Endodermal cell (in vitro differentiated cells): ENCODE data around the gene DOCK2. TPM values are rescaled to one million over a fixed set of nuclear protein-coding genes. Genes with fewer than 3 reads are reported as not detected.

Experiments used
- DNase-seq: peaks from one replicate; pipeline ENCODE4 v3.0.0-alpha.2; 2017
- H3K27ac ChIP-seq: 2 replicates; pipeline ENCODE4 v1.5.1; 2013; ENCODE audit warnings: mild to moderate bottlenecking, low read depth, low read length, moderate library complexity
- H3K27me3 ChIP-seq: 2 replicates; pipeline ENCODE4 v1.6.1; 2013; ENCODE audit warnings: mild to moderate bottlenecking, low read length, moderate library complexity; ENCODE audit not compliant: insufficient read depth, control insufficient read depth, poor library complexity, severe bottlenecking
- H3K36me3 ChIP-seq: 2 replicates; pipeline ENCODE4 v1.7.0; 2013; ENCODE audit warnings: mild to moderate bottlenecking, low read length, moderate library complexity; ENCODE audit not compliant: control insufficient read depth, insufficient read depth
- H3K4me1 ChIP-seq: one replicate; pipeline ENCODE4 v1.7.0; 2013; ENCODE audit warnings: low read length; ENCODE audit not compliant: control insufficient read depth, insufficient read depth
- H3K4me3 ChIP-seq: 2 replicates; pipeline ENCODE4 v1.5.1; 2013; ENCODE audit warnings: mild to moderate bottlenecking, low read length, moderate library complexity
- H3K9ac ChIP-seq: 2 replicates; pipeline ENCODE4 v1.6.1; 2013; ENCODE audit warnings: mild to moderate bottlenecking, low read length, moderate library complexity; ENCODE audit not compliant: poor library complexity, severe bottlenecking; ENCODE audit errors: extremely low read depth
- H3K9me3 ChIP-seq: 2 replicates; pipeline ENCODE4 v1.6.1; 2013; ENCODE audit warnings: mild to moderate bottlenecking, low read length, moderate library complexity; ENCODE audit not compliant: control insufficient read depth
- H3K27ac Mint-ChIP-seq: 2 replicates; pipeline ENCODE4 v1.8.0; 2020; ENCODE audit warnings: mixed read lengths
- H3K27me3 Mint-ChIP-seq: 2 replicates; pipeline ENCODE4 v1.8.0; 2021; ENCODE audit warnings: mild to moderate bottlenecking, mixed read lengths; ENCODE audit not compliant: insufficient read depth
- H3K36me3 Mint-ChIP-seq: 2 replicates; pipeline ENCODE4 v1.8.0; 2020; ENCODE audit warnings: low read depth, mixed read lengths
- H3K4me1 Mint-ChIP-seq: 2 replicates; pipeline ENCODE4 v1.8.0; 2020; ENCODE audit warnings: mixed read lengths
- H3K4me3 Mint-ChIP-seq: 2 replicates; pipeline ENCODE4 v1.8.0; 2020; ENCODE audit warnings: mild to moderate bottlenecking, moderate library complexity, mixed read lengths
- H3K9me3 Mint-ChIP-seq: 2 replicates; pipeline ENCODE4 v1.8.0; 2020; ENCODE audit warnings: mild to moderate bottlenecking, mixed read lengths
- WGBS, 2 experiments: methylation state at CpG; one replicate each; pipeline versions ENCODE4 v1.1.5 to v1.1.7; 2013; ENCODE audit warnings: missing lambda C conversion rate in 2 of 2, mixed read lengths in 1 of 2; ENCODE audit not compliant: insufficient coverage in 1 of 2, insufficient read length in 1 of 2; 5-methylcytosine and 5-hydroxymethylcytosine counted together
- total RNA-seq, 2 donors: library from RNA; stranded (reverse); fragmentation: NEBNext Ultra II Directional in 1 of 2; extraction: Animal tissue kit (Norgen Biotek cat#: 25700) in 1 of 2; gene quantifications; 2 replicates in 1 of 2; 3 replicates in 1 of 2; pipeline ENCODE4 v1.2.1, GENCODE V29; 2021
- TF ChIP-seq, protein P1 (sequence below): fragments of 200-600 bp; sonication (generic); conservative IDR thresholded peaks from 2 replicates; pipeline ENCODE4 v1.5.0; 2021; ENCODE audit warnings: antibody characterized with exemption, mild to moderate bottlenecking

Gene DOCK2
- total RNA-seq, 2 donors from 2014 or later: 2.6 to 3.9 TPM

DNA sequence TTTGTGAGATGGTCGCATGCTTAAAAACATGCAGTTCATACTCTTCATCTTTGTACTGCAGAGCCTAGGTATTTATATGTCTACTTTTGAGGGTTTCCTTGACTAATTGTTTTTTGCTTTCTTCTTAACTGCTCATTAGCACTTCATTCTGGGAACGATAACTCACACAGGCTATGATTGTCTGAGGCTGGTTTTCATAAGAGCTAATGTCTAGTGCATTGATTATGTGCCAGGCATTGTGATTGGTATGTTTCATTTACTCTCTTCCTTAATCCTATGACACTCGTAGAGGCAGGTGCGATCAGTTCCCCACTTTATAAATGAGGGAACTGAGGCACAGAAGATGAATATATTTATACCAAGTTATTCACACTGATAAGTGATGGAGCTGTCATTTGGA is 249.6 kb downstream of the DOCK2 start:
- Mint-ChIP-seq H3K27me3 (peaks cover 28% of the 10 kb centered on the region), H3K36me3 (no peaks in the 10 kb centered on the region), H3K4me3 (no peak overlapping the region), H3K4me1 (peaks cover 9% of the 10 kb centered on the region), H3K27ac (no peak overlapping the region), H3K9me3 (no peaks in the 10 kb centered on the region)
- no peak for DNase-seq
- no peak overlapping the region for H3K9ac ChIP-seq
- H3K36me3 ChIP-seq: no peaks in the 10 kb centered on the region
- H3K4me3 ChIP-seq: no peak overlapping the region
- no peaks in the 10 kb centered on the region for H3K9me3 ChIP-seq
- H3K4me1 ChIP-seq: no peaks in the 10 kb centered on the region
- TF ChIP-seq, protein P1, sequence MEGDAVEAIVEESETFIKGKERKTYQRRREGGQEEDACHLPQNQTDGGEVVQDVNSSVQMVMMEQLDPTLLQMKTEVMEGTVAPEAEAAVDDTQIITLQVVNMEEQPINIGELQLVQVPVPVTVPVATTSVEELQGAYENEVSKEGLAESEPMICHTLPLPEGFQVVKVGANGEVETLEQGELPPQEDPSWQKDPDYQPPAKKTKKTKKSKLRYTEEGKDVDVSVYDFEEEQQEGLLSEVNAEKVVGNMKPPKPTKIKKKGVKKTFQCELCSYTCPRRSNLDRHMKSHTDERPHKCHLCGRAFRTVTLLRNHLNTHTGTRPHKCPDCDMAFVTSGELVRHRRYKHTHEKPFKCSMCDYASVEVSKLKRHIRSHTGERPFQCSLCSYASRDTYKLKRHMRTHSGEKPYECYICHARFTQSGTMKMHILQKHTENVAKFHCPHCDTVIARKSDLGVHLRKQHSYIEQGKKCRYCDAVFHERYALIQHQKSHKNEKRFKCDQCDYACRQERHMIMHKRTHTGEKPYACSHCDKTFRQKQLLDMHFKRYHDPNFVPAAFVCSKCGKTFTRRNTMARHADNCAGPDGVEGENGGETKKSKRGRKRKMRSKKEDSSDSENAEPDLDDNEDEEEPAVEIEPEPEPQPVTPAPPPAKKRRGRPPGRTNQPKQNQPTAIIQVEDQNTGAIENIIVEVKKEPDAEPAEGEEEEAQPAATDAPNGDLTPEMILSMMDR: no peak
- 98% methylated on average over 4 of the region's 4 CpGs; no CpG with 5 or more reads in 1 of the 2 experiments for WGBS, 2 experiments
- no peaks in the 10 kb centered on the region for H3K27me3 ChIP-seq
- H3K27ac ChIP-seq: no peak overlapping the region

GRCh38 chr5:169889572-169889971 is 252.5 kb downstream of the DOCK2 start:
- Histone ChIP-seq H3K27ac (no peak overlapping the region), H3K4me1 (no peaks in the 10 kb centered on the region), H3K9me3 (no peaks in the 10 kb centered on the region), H3K9ac (no peak overlapping the region), H3K36me3 (no peaks in the 10 kb centered on the region), H3K27me3 (no peaks in the 10 kb centered on the region), H3K4me3 (no peak overlapping the region)
- Mint-ChIP-seq H3K36me3 (no peaks in the 10 kb centered on the region), H3K4me1 (no peaks in the 10 kb centered on the region), H3K9me3 (no peaks in the 10 kb centered on the region), H3K4me3 (no peak overlapping the region), H3K27ac (no peak overlapping the region), H3K27me3 (peaks cover 41% of the 10 kb centered on the region)
- DNase-seq: no peak
- TF ChIP-seq, protein P1: no peak
- 96 to 100% methylated on average over 3 to 4 of the region's 4 CpGs for WGBS, 2 experiments

GRCh38 chr5:169893010-169893409 is 255.9 kb downstream of the DOCK2 start:
- Mint-ChIP-seq H3K36me3 (no peaks in the 10 kb centered on the region), H3K9me3 (no peaks in the 10 kb centered on the region), H3K4me3 (no peak overlapping the region), H3K4me1 (no peaks in the 10 kb centered on the region), H3K27ac (no peak overlapping the region), H3K27me3 (peaks cover 32% of the 10 kb centered on the region)
- TF ChIP-seq, protein P1: no peak
- H3K27me3 ChIP-seq: no peaks in the 10 kb centered on the region
- no peaks in the 10 kb centered on the region for H3K9me3 ChIP-seq
- H3K4me3 ChIP-seq: no peak overlapping the region
- H3K4me1 ChIP-seq: no peaks in the 10 kb centered on the region
- no peak overlapping the region for H3K9ac ChIP-seq
- no peak for DNase-seq
- H3K36me3 ChIP-seq: no peaks in the 10 kb centered on the region
- H3K27ac ChIP-seq: no peak overlapping the region
